Neuronal stem cell (in vitro differentiated cells): ENCODE measurements around the gene OLFML2B.

Source experiments
- DNase-seq: peaks from one replicate; pipeline ENCODE4 v3.0.0-alpha.2; 2013; ENCODE audit warnings: low spot score
- H2AFZ ChIP-seq: one replicate; pipeline ENCODE4 v1.6.1; 2013; ENCODE audit warnings: mild to moderate bottlenecking, low read length, inconsistent platforms
- H2AK5ac ChIP-seq: 2 replicates; pipeline ENCODE4 v1.6.1; 2013; ENCODE audit warnings: low read depth, mild to moderate bottlenecking, inconsistent platforms, low read length, moderate library complexity, mixed read lengths
- H2BK120ac ChIP-seq: 2 replicates; pipeline ENCODE4 v1.6.1; 2013; ENCODE audit warnings: low read depth, mild to moderate bottlenecking, inconsistent platforms, low read length, moderate library complexity, mixed read lengths
- H2BK12ac ChIP-seq: one replicate; pipeline ENCODE4 v1.6.1; 2013; ENCODE audit warnings: low read length, inconsistent platforms
- H2BK15ac ChIP-seq: 2 replicates; pipeline ENCODE4 v1.6.1; 2013; ENCODE audit warnings: mild to moderate bottlenecking, low read length, inconsistent platforms, mixed read lengths
- H2BK5ac ChIP-seq: one replicate; pipeline ENCODE4 v1.6.1; 2013; ENCODE audit warnings: inconsistent platforms, mild to moderate bottlenecking, low read length, moderate library complexity
- H3K14ac ChIP-seq: one replicate; pipeline ENCODE4 v1.6.1; 2013; ENCODE audit warnings: low read length, inconsistent platforms
- H3K18ac ChIP-seq: 2 replicates; pipeline ENCODE4 v1.6.1; 2013; ENCODE audit warnings: low read length, inconsistent platforms
- H3K23ac ChIP-seq: 2 replicates; pipeline ENCODE4 v1.6.1; 2013; ENCODE audit warnings: low read depth, mild to moderate bottlenecking, mixed read lengths, low read length, inconsistent platforms; ENCODE audit not compliant: poor library complexity
- H3K27ac ChIP-seq: replicated peaks from 3 replicates; pipeline ENCODE4 v1.5.1; 2013; ENCODE audit warnings: low read length, inconsistent platforms
- H3K27me3 ChIP-seq, 3 experiments: 2 replicates each; pipeline ENCODE4 v1.6.1; 2013; ENCODE audit warnings: low read length in 3 of 3, mild to moderate bottlenecking in 2 of 3, inconsistent platforms in 1 of 3, low read depth in 1 of 3, mixed read lengths in 1 of 3, moderate library complexity in 1 of 3; ENCODE audit not compliant: control insufficient read depth in 3 of 3, insufficient read depth in 3 of 3
- H3K36me3 ChIP-seq, 2 donors: replicated peaks in 1 of 2; 2 replicates each; pipeline ENCODE4 v1.6.1; 2013; ENCODE audit warnings: low read length in 2 of 2; ENCODE audit not compliant: control insufficient read depth in 2 of 2, insufficient read depth in 2 of 2
- H3K4ac ChIP-seq: 2 replicates; pipeline ENCODE4 v1.6.1; 2013; ENCODE audit warnings: inconsistent platforms, mild to moderate bottlenecking, low read length, moderate library complexity
- H3K4me1 ChIP-seq, 2 donors: 1 replicate in 1 of 2; 2 replicates in 1 of 2; pipeline ENCODE4 v1.6.1; 2013; ENCODE audit warnings: low read length in 2 of 2, low read depth in 1 of 2; ENCODE audit not compliant: control insufficient read depth in 2 of 2, insufficient read depth in 1 of 2
- H3K4me2 ChIP-seq: one replicate; pipeline ENCODE4 v1.6.1; 2013; ENCODE audit warnings: mild to moderate bottlenecking, low read length, inconsistent platforms; ENCODE audit not compliant: insufficient read depth, poor library complexity, severe bottlenecking
- H3K4me3 ChIP-seq, 2 donors: 2 replicates each; pipeline ENCODE4 v1.5.1; 2013; ENCODE audit warnings: low read length in 2 of 2, mild to moderate bottlenecking in 2 of 2, inconsistent platforms in 1 of 2, moderate library complexity in 1 of 2
- H3K79me1 ChIP-seq: one replicate; pipeline ENCODE4 v1.6.1; 2013; ENCODE audit warnings: low read depth, mild to moderate bottlenecking, inconsistent platforms, low read length, moderate library complexity
- H3K9ac ChIP-seq: one replicate; pipeline ENCODE4 v1.6.1; 2013; ENCODE audit warnings: mild to moderate bottlenecking, low read depth, low read length, inconsistent platforms; ENCODE audit not compliant: poor library complexity
- H3K9me3 ChIP-seq, 2 donors: replicated peaks in 1 of 2; 2 replicates each; pipeline versions ENCODE3 to v1.6.1; 2013; ENCODE audit warnings: low read length in 2 of 2, mild to moderate bottlenecking in 2 of 2, inconsistent platforms in 1 of 2, low read depth in 1 of 2, mixed read lengths in 1 of 2, moderate library complexity in 1 of 2; ENCODE audit not compliant: control insufficient read depth in 2 of 2, insufficient read depth in 1 of 2
- H4K8ac ChIP-seq: one replicate; pipeline ENCODE4 v1.6.1; 2013; ENCODE audit warnings: low read depth, mild to moderate bottlenecking, inconsistent platforms, low read length, moderate library complexity
- H4K91ac ChIP-seq: one replicate; pipeline ENCODE4 v1.6.1; 2013; ENCODE audit warnings: low read length, low read depth, mild to moderate bottlenecking, inconsistent platforms; ENCODE audit not compliant: poor library complexity
- WGBS, 2 donors: extraction: QIAGEN DNeasy Blood & Tissue Kit; methylation state at CpG; one replicate each; pipeline ENCODE4 v1.1.7; 2013; ENCODE audit warnings: missing lambda C conversion rate in 2 of 2, mixed read lengths in 1 of 2; ENCODE audit not compliant: insufficient read length in 2 of 2, insufficient replicate concordance in 1 of 2; ENCODE audit errors: extremely low coverage in 2 of 2; 5-methylcytosine and 5-hydroxymethylcytosine counted together

Gene OLFML2B

DNA sequence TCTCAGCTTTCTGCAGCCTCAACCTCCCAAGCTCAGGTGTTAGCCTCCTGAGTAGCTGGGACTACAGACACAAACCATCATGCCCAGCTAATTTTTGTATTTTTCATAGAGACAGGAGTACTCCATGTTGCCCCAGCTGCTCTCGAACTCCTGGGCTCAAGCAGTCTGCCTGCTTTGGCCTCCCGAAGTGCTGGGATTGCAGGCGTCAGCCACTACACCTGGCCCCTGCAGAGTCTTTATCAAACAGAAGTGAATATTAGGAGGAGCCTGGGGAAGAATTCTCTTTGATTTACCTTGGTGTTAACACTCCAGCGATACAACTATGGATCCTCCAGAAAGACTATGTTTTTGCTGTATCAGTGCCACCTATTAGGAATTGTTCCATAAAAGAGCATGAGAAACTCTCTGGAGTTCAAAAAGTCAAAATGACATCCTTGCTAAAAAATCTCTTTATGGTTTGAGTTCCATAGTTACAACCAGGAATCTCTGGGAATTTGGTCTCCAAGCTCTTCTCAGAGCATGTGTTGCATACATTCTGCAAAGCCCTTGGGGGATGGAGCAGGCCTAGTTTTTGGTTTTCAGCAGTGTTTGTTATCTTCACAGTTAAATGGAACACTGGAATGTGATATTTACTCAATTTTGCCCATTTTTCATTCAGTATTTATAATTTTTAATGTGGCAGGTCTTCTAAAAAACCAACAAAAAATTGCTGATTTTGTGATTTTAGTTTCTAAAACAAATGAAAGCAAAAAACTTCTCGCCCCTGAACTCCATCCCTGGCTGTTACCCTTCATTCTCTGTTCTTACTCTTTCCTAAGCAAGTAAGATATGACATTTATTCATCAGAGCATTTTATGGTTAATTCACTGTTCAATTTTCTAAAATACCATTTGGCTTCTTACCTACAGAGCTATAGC, 77.3 kb downstream of the OLFML2B start:
- Histone ChIP-seq H3K27ac (no peak overlapping the region), H3K9ac (no peak overlapping the region), H2AK5ac (no peak overlapping the region), H3K4me1 (peaks cover 1 to 11% of the 10 kb centered on the region in 2 donors), H3K9me3 (no peaks in the 10 kb centered on the region), H3K4ac (no peak overlapping the region), H3K79me1 (no peaks in the 10 kb centered on the region), H2BK15ac (no peak overlapping the region), H4K8ac (no peak overlapping the region), H3K23ac (no peak overlapping the region), H3K4me2 (no peak overlapping the region), H2BK5ac (no peak overlapping the region), H3K18ac (no peak overlapping the region), H2AFZ (no peak overlapping the region), H4K91ac (no peak overlapping the region), H3K4me3 (no peak overlapping the region), H3K14ac (no peak overlapping the region), H2BK12ac (no peak overlapping the region), H2BK120ac (no peak overlapping the region), H3K36me3 (peaks cover 0 to 5% of the 10 kb centered on the region in 2 donors), H3K27me3 (no peaks in the 10 kb centered on the region)
- no CpG with 5 or more reads among the region's 5 CpGs for WGBS, 2 donors
- DNase-seq: no peak

DNA sequence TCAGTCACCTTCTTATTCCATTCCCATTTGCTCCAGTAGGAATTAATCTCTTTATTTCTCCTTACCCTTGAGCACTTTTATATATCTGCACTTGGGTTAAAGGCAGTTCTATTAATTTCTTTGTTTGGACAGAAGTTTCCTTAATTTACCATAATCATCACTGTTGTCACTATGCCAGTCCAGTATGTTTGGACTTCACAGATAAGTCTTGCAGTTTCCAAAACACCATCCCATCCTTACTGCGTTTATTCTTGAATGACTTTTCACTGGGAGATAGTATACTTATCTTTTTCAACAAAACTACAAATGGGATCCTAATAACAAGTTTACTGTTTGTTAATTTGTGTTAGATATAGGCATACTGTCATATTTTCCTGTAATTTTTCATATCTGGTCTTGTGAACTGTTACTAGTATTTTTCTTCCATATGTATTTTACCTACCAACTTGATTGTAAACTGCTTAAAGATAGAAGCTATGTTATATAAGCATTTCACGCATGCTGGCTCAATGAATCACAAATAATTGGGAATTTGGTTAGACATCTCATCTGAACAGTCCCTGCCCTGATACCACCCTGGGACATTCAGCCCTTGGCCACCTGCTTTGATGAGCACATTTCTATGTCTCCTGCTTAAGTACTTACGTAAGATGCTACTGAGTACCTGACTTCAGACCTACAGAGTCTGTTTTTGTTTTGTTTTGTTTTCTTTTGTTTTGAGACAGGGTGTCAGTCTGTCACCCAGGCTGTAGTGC, 78.2 kb downstream of the OLFML2B start:
- Histone ChIP-seq H2AK5ac (no peak overlapping the region), H3K23ac (no peak overlapping the region), H3K4me1 (peaks cover 1 to 11% of the 10 kb centered on the region in 2 donors), H3K27me3 (no peaks in the 10 kb centered on the region), H2BK5ac (no peak overlapping the region), H2BK120ac (no peak overlapping the region), H3K36me3 (peaks cover 0 to 5% of the 10 kb centered on the region in 2 donors), H3K4me2 (no peak overlapping the region), H3K4me3 (no peak overlapping the region), H3K27ac (no peak overlapping the region), H4K8ac (no peak overlapping the region), H2BK12ac (no peak overlapping the region), H2AFZ (no peak overlapping the region), H3K79me1 (no peaks in the 10 kb centered on the region), H2BK15ac (no peak overlapping the region), H3K9ac (no peak overlapping the region), H4K91ac (no peak overlapping the region), H3K4ac (no peak overlapping the region), H3K18ac (no peak overlapping the region), H3K14ac (no peak overlapping the region), H3K9me3 (no peaks in the 10 kb centered on the region)
- no peak for DNase-seq
- no CpG with 5 or more reads among the region's 3 CpGs for WGBS, 2 donors

DNA sequence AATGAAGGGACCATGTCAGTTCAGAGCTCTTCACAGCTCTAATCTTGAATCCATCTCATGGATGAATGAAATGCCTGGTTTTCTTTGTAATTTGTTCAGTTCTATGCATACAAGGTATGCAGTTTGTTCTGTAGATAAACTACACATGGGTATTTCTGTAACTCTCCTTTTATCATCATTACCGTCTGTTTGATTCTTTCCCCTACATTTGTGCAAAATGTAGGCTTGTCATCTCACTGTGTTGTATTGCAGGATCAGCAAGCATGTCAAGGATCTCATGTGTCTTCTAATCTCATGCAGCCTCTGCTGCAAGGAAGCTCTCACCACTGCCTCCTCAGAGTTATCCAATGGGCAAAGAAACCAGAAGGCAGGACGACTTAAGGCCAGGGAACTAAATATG, 79.3 kb downstream of the OLFML2B start:
- Histone ChIP-seq H3K4me3 (no peak overlapping the region), H3K27me3 (no peaks in the 10 kb centered on the region), H3K9ac (no peak overlapping the region), H3K18ac (no peak overlapping the region), H4K91ac (no peak overlapping the region), H2BK5ac (no peak overlapping the region), H2AFZ (no peak overlapping the region), H3K14ac (no peak overlapping the region), H2BK15ac (no peak overlapping the region), H3K9me3 (no peaks in the 10 kb centered on the region), H3K27ac (no peak overlapping the region), H3K23ac (no peak overlapping the region), H3K36me3 (peaks cover 0 to 5% of the 10 kb centered on the region in 2 donors), H3K4me1 (peaks cover 1 to 11% of the 10 kb centered on the region in 2 donors), H2AK5ac (no peak overlapping the region), H4K8ac (no peak overlapping the region), H2BK12ac (no peak overlapping the region), H3K4me2 (no peak overlapping the region), H3K4ac (no peak overlapping the region), H2BK120ac (no peak overlapping the region), H3K79me1 (no peaks in the 10 kb centered on the region)
- DNase-seq: no peak
- no CpG with 5 or more reads among the region's 2 CpGs for WGBS, 2 donors

DNA sequence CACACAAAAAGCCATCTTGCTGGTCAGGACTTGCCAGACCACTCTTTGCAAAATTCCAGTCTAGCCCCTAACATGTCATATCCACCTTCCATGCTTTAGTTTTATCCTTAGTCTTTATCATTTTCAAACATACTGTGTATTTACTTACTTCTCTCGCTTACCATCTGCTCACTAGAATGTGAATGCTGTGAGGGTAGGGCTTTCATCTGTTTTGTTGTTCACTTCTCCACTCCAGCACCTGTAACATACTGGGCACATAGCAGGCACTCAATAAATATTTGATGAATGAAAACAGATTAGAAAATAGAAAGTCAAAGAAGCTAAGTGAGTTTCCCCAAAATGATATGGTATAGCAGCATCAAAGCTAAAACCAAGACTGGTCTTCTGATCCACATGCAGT, 79.9 kb downstream of the OLFML2B start:
- H3K4ac ChIP-seq: no peak overlapping the region
- no peak overlapping the region for H3K4me3 ChIP-seq
- H3K9ac ChIP-seq: no peak overlapping the region
- no peak overlapping the region for H2AFZ ChIP-seq
- H2BK15ac ChIP-seq: no peak overlapping the region
- no peak overlapping the region for H2BK12ac ChIP-seq
- H3K18ac ChIP-seq: no peak overlapping the region
- peaks cover 0 to 5% of the 10 kb centered on the region in 2 donors for H3K36me3 ChIP-seq
- no peak overlapping the region for H3K27ac ChIP-seq
- H4K91ac ChIP-seq: no peak overlapping the region
- H2BK5ac ChIP-seq: no peak overlapping the region
- no peak for DNase-seq
- no peak overlapping the region for H4K8ac ChIP-seq
- no peak overlapping the region for H2BK120ac ChIP-seq
- no peak overlapping the region for H3K4me2 ChIP-seq
- H3K79me1 ChIP-seq: no peaks in the 10 kb centered on the region
- H2AK5ac ChIP-seq: no peak overlapping the region
- no CpG with 5 or more reads among the region's 1 CpG for WGBS, 2 donors
- H3K4me1 ChIP-seq: peaks cover 1 to 11% of the 10 kb centered on the region in 2 donors
- no peaks in the 10 kb centered on the region for H3K27me3 ChIP-seq
- H3K9me3 ChIP-seq: no peaks in the 10 kb centered on the region
- no peak overlapping the region for H3K23ac ChIP-seq
- no peak overlapping the region for H3K14ac ChIP-seq
